Measurements from ENCODE around the gene SDHAF1.
"Not testable (repeated sequence)": the region's sequence is repeated elsewhere in the genome, so short reads cannot be mapped to it uniquely, and the experiment has no call there.

SDHAF1 gene, protein sequence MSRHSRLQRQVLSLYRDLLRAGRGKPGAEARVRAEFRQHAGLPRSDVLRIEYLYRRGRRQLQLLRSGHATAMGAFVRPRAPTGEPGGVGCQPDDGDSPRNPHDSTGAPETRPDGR

DNA sequence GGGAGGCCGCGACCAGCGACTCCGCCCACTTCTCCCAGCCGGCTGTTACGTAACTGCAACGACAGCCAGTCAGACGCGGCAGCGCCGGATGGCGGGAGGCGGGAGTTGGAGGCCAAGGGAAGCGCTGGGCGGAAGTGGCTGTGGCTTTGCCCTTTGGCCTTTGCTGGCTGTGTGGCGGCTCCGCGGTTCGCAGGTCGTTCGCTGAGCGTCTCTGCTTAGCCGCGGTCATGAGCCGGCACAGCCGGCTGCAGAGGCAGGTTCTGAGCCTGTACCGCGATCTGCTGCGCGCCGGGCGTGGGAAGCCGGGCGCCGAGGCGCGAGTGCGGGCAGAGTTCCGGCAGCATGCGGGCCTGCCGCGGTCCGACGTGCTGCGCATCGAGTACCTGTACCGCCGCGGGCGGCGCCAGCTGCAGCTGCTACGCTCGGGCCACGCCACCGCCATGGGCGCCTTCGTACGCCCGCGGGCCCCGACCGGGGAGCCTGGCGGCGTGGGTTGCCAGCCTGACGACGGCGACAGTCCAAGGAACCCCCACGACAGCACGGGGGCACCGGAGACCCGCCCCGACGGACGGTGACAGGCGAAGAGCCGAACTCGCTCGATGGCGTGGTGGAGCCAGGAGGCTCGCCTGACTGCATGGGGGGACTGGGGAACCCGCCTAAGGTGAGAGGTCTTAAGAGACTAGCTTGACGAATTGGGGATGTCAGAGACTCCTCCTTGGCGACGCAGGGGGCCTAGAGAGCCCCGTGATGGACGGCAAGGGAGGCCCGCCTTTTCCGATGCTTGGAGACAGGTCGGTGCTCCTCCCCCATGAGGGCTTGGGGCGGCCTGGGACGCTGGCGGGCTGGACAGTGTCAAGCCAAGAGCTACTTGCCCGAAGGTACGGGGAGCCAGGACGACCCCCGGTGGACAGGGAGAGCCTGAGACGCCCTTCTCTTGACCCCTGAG lies at the start of gene SDHAF1:
Gene SDHAF1, plus strand, starts transcription at position 141 of the 946 bp plus-strand sequence. Its CDS starts 87 bp downstream, at position 228.
- peak; percentile 85 to 89 for DNase-seq (ENCODE audit: low read depth in 1 of 2, low spot score in 1 of 2)

DNA sequence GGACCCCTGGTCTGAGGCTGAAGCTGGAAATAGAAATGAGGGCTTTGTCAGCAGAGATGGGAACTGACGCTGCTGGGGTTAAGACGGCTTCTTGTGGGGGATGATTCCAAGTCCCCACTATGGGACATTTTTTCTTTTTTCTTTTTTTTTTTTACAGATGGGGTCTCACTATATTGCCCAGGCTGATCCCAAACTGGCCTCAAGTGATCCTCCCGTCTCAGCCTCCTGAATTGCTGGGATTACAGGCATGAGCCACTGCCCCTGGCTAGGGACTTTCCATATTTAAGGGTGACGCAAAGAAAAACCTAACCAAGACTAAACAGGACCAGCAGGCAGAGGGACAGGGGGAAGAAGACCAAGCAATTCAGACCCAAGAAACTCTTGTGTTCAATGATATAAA lies 48.8 kb upstream of the SDHAF1 start:
- no peak for DNase-seq (ENCODE audit: low read depth in 1 of 2, low spot score in 1 of 2)

DNA sequence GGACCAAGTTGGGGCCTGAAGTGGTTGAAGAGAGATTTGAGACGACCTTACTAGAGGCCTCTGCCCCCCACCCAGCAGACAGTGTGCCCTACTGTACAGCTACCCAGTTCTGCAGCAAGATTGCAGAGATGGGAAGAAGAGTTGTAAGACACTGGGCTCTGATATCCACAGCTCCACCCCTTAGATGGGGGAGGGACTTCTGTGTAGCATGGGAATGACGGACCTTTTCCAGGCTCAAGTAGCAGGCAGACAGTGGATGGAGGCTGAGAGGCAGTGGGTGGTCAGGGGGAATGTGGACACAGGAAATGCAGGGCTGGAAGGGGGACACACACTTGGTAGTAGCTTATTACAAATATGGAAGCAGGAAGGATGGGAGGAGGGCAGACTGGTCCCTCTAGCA lies 45.9 kb upstream of the SDHAF1 start:
- DNase-seq (ENCODE audit: low read depth in 1 of 2, low spot score in 1 of 2), result no peak

DNA sequence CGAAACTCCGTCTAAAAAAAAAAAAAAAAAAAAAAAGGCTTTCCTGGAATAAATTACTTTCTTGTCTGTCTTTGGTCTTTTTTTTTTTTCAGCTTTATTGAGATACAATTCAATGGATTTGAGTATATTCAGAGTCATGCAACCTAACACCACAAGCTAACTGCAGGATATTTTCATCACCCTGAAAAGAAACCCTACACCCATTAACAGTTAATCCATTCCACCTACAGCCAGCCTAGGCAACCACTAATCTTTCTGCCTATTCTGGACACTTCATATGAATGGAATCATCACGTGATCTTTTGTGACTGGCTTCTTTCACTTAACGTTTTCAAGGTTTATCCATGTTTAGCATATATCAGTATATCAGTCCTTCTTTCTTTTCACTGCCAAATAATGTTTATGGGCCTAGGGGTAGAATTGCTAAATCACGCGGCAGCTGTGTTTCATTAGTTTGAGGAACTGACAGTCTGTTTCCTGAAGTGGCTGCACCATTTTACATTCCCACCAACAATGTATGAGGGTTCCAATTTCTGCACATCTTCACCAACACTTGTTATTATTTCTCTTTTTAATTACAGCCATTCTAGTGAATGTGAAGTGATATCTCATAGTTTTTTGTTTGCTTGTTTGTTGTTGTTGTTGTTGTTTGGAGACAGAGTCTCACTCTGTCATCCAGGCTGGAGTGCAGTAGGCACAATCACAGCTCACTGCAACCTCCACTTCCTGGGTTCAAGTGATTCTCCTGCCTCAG lies 38.9 kb upstream of the SDHAF1 start:
- DNase-seq (ENCODE audit: low read depth in 1 of 2, low spot score in 1 of 2), result no peak

DNA sequence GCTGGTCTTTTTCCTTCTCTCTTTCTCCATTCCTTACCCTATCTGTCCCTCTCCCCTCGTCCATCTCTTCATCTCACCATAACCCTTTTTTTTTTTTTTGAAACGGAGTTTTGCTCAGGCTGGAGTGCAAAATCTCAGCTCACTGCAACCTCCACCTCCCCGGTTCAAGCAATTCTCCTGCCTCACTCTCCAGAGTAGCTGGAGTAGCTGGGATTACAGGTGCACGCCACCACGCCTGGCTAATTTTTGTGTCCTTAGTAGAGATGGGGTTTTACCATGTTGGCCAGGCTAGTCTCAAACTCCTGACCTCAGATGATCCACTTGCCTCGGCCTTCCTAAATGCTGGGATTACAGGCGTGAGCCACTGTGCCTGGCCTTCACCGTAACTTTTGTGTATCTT lies 37.6 kb upstream of the SDHAF1 start:
- not testable (repeated sequence) for DNase-seq (ENCODE audit: low read depth in 1 of 2, low spot score in 1 of 2)

DNA sequence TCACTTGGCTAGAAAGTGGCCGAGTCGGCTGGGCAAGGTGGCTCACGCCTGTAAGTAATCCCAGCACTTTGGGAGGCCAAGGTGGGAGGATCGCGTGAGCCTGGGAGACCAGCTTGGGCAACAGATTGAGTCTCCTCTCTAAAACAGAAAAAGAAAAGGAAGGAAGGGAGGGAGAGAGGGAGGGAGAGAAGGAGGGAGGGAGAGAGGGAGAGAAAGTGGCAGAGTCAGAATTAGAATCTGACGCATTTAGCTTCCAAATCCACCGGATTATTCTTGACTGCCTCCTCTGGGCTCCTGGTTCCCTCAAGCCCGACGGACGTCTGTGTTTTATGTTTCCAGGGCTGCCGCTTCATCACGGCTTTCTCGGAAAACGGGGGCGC lies 36.3 kb upstream of the SDHAF1 start:
- no peak for DNase-seq (ENCODE audit: low read depth in 1 of 2, low spot score in 1 of 2)

DNA sequence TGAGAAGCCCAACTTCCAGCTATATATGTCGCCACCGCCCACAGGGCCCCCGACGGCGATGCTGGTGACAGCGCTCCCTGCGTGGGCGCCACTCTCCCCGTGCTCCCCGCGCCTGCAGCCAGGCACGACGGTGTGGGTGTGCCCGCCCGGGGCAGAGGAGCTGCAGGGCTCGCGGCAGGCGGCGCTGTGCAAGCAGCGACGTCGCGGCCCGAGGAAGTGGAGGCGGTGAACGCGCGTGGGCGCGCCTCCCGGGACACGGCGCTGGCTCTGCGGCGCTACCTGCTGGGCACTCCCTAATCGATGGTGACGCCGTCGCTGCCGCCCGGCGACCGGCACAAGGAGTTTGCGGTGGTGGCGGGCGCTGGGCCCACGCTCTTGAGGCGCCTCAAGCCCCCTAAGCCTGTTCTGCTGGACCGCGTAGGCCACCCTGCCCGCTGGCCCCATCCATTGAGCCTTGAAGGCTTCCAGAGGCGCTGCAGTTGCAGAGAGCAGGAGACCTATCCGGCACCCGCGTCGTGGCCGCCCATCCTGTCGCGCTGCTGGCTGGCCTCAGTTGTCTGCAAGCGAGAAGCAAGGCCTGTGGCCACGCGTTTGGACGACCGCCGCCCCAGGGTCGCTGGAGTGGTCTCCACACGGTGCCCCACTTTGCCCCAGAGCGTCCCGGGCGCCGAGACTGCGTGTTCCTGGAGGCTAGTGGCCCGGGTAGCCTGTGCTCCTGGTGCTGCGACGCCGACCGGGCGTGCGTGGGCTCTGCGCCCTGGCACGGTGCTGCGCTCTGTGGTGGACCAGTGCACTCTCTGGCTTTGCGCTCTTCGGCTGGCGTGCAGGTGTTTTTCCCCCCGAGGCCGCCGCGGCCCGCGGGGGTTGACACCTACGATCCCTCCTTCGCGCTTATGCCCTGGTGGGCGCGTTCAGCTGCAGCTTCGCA lies 35.7 kb upstream of the SDHAF1 start:
- peak; percentile 68 to 76 for DNase-seq (ENCODE audit: low read depth in 1 of 2, low spot score in 1 of 2)

DNA sequence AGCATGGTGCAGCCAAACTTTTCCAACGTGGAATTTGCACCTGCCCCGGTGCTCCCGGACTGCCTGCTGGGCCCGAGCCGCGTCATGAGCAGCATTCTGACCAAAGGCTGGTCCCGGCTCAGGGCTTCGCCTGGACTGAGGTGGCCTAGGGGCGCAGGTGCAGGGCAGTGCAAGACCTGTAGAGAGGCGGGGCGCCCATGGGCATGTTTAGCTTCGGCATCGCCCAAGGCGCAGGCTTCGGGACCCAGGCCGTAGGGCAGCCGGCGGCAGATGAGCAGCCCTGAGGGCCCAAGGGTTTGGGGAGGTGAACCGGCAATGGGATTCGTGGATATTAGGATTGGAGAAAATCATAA lies 35.0 kb upstream of the SDHAF1 start:
- no peak for DNase-seq (ENCODE audit: low read depth in 1 of 2, low spot score in 1 of 2)

DNA sequence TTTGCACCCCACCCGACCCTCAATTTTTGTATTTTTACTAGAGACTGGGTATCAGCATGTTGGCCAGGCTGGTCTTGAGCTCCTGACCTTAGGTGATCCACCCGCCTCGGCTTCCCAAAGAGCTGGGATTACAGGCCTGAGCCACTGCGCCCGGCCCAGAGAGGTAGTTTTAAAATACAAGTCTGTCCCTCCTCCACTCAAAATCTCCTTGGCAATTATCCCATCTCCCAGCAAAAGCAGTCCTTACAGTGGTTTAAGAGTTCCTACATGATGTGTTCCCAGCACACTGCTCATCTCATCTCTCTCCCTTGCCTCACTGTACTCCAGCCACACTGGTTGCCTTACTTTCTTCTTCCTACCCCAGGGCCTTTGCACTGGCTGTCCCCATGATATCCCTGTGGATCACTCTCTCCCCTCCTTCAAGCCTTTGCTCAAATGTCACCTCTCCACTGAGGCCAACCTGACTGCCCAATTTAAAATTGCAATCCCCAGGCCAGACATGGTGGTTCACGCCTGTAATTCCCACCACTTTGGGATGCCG lies 34.5 kb upstream of the SDHAF1 start:
- no peak for DNase-seq (ENCODE audit: low read depth in 1 of 2, low spot score in 1 of 2)

DNA sequence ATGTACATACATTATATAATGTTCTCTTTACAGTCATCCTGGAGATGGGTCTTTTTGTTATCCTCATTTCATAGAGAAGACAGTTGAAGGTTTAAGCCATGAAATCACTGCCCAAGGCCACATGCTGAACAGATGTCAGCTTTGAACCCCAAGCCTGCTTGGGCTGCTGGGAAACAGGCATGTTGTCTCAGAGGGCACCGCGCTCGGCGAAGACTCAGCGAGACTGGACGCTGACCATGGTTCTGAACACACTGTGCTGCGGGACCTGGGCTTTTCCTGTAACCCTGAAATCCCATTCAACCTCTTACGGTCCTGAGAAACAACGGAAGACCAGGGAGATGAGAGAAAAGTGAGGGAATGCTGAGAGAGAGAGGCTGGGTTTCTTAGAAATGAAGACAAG lies 31.5 kb upstream of the SDHAF1 start:
- DNase-seq (ENCODE audit: low read depth in 1 of 2, low spot score in 1 of 2), result no peak

DNA sequence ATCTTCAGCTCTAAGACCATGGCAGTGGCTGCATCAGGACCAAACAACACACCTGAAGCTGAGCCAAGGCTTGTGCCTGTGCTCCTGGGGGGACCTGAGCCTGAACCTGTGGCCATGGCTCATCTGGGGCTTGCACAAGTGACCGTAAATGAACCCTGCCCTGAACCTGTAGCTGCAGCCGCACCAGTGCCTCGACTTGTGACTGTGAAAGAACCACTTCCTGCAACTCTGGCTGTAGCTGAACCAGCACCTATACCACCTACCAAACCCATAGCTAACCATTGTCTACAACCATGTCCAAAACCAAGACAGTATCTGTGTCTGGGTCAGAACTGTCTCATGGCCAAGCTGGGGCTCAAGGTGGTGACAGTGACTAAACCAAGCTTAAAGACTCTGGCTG lies 28.2 kb upstream of the SDHAF1 start:
- DNase-seq (ENCODE audit: low read depth in 1 of 2, low spot score in 1 of 2), result no peak

- no peak for DNase-seq (ENCODE audit: low read depth in 1 of 2, low spot score in 1 of 2)
Measured at GRCh38 chr19:35973487-35973886, 21.5 kb upstream of the SDHAF1 start.

DNA sequence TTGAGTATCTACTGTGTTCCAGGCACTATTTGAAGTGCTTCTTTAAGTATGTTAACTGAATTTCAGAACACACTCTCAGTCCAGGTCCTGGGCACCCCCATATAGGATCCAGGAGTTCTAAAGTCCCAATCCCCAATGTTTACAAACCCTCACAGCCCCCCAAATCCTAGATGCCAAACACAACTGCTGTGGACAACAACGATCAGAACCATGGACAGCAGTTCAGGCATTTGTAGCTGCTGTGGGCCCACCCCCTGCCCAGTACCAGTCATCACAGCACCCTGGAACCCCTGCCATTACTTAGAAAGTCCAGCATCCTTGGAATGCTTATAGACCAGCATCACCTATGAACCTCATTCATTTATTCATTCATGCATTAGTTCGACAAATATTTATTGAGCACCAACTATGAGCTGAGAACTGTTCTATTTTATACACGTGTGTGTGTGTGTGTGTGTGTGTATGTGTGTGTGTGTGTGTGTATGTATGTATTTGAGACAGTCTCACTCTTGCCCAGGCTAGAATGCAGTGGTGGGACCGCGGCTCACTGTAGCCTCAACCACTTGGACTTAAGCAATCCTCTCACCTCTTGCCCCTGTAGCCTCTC lies 19.3 kb upstream of the SDHAF1 start:
- no peak for DNase-seq (ENCODE audit: low read depth in 1 of 2, low spot score in 1 of 2)

- no peak for DNase-seq (ENCODE audit: low read depth in 1 of 2, low spot score in 1 of 2)
Measured at GRCh38 chr19:35977446-35978222, 17.4 kb upstream of the SDHAF1 start.

DNA sequence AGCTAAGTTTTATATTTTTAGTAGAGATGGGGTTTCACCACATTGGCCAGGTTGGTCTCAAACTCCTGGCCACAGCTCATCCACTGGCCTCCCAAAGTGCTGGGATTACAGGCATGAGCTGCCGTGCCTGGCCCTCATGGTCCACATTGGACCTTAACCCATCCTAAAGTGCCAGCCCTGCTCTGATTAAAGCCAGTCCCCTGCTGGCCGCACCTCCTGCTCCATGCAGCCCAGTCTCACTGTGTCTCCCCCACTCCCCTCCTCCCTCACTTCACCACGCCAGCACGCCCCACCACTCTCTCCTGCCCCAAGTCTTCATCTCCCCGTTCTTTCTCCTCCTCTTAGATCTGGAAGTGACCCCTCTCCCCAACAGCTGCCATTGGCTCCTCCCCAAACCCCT lies 16.7 kb upstream of the SDHAF1 start:
- DNase-seq (ENCODE audit: low read depth in 1 of 2, low spot score in 1 of 2), result no peak

GRCh38 chr19:35978832-35979365 lies 16.1 kb upstream of the SDHAF1 start:
- no peak for DNase-seq (ENCODE audit: low read depth in 1 of 2, low spot score in 1 of 2)

GRCh38 chr19:35980997-35981396 lies 14.0 kb upstream of the SDHAF1 start:
- DNase-seq (ENCODE audit: low read depth in 1 of 2, low spot score in 1 of 2), result not testable (repeated sequence)

DNA sequence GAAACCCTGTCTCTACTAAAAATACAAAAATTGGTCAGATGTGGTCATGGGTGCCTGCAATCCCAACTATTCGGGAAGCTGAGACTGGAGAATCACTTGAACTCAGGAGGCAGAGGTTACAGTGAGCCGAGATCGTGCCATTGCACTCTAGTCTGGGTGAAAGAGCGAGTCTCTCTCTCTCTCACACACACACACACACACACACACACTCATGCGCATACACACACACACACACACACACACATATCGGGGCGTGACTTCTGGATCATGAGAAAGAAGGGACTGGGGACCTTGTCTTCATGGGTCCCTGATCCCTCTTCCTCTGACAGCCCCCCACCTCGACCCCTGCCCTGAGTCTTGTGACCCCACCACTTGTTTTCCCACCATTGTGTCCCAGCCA lies 11.8 kb upstream of the SDHAF1 start:
- DNase-seq (ENCODE audit: low read depth in 1 of 2, low spot score in 1 of 2), result no peak

DNA sequence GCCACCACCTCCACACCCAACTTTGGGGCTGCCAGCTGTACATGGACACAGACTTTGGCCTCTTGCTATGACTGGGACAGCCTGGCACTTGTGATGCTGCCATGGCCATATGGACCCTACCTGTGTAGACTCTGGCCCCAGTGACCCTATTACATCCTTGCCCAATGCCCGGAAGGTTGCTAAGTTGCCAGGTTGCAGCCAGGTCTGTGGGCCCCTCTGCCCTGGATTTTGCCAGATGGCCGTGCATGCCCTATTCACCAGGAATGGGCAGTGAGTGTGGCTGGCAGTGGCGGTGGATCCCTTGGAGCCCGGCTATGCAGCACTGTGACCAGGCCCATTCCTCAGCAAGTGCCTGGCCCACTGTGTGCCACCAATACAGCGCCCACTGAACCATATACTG lies 8.9 kb upstream of the SDHAF1 start:
- DNase-seq (ENCODE audit: low read depth in 1 of 2, low spot score in 1 of 2), result no peak

All from activated T-helper 1 cell treated with anti-CD3 and anti-CD28 coated beads, Interleukin-2, amount 50 U/mL, for 16 hours (primary cell).